Measurements from ENCODE around the gene MANF.

The MANF gene

DNA sequence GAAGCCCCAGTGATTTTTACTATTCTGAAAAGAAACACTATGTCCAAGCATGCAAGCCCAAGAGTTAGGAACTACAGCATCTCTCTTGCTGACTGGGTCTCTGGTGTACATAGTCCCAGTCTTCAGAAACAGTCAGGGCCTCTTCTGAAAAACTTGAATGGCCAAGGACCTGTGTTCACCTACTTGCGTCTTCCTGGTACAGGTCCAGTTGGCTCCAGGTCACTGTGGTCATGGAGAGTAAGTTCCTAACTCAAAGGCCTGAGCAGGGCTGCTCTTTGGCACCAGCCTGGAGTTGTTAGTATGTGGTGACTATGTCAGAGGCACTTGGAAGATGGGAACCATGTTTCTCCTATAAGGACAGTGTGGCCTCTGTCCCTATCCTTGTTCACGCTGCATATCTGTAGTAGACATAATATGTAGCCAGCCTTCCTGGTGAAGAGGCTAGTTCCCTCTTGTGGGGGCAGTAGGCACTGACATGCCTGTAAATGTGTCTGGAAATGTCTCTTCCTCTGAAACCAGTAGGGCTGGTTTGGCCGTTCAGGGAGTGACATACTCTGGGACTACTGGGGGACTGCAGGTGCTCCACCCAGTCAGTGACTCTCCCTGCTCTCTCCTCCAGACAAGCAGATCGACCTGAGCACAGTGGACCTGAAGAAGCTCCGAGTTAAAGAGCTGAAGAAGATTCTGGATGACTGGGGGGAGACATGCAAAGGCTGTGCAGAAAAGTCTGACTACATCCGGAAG lies 3.4 kb downstream of the MANF start:
- peaks cover 52% of the 10 kb centered on the region for H3K36me3 ChIP-seq (ENCODE audit: insufficient read depth, low read length)

DNA sequence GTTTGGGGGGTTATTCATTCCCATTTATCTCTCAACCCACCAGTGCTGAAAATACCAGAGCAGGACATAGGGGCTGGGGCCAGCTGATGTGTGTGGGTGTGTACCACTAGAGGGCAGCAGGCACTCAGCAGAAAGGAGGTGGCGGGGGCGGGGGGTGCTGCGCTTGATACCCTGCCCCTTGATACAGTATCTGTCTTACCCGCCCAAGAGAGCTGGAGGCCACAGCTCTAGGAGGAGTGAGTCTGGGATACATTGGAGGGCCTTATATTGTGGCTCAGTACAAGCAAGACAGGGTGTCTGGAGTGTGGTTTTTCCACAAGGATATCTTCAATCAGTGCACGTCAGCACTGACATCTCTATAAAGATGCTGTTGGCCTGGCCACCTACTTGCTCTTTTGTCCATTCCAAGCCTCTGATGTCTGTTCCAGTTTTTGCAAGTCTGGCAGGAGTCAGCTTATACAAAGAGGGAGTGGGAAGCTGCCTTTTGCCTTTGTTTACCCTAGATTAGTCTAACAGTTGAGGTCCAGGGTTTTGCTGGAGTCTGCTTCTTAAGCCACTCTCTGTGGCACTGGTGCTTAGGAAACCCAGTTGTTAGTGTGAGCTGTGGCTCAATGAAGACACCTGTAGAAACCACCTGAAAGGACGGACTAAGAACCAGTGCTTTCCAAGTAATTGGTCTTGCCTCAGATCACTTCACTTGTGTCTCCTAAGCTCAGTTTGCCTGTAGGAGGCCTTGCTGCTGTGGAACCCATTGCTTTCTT lies 4.5 kb downstream of the MANF start:
- peaks cover 63% of the 10 kb centered on the region for H3K36me3 ChIP-seq (ENCODE audit: insufficient read depth, low read length)
- H3K4me3 ChIP-seq (ENCODE audit: low read length) = no peak overlapping the region
- peaks cover 20% of the 10 kb centered on the region for H3K9me3 ChIP-seq (ENCODE audit: low read length)
- H3K27me3 ChIP-seq (ENCODE audit: insufficient read depth, low read length) = no peaks in the 10 kb centered on the region
- H3K4me1 ChIP-seq (ENCODE audit: insufficient read depth, low read length) = peaks cover 45% of the 10 kb centered on the region
- no peak overlapping the region for H2AFZ ChIP-seq (ENCODE audit: low read depth, low read length)

More for the DNA sequence above, 3.4 kb downstream of the MANF start:
- H3K27me3 ChIP-seq (ENCODE audit: insufficient read depth, low read length) = no peaks in the 10 kb centered on the region
- H3K4me3 ChIP-seq (ENCODE audit: low read length) = no peak overlapping the region
- peaks cover 13% of the 10 kb centered on the region for H3K9me3 ChIP-seq (ENCODE audit: low read length)
- no peak overlapping the region for H2AFZ ChIP-seq (ENCODE audit: low read depth, low read length)
- peaks cover 47% of the 10 kb centered on the region for H3K4me1 ChIP-seq (ENCODE audit: insufficient read depth, low read length)

DNA sequence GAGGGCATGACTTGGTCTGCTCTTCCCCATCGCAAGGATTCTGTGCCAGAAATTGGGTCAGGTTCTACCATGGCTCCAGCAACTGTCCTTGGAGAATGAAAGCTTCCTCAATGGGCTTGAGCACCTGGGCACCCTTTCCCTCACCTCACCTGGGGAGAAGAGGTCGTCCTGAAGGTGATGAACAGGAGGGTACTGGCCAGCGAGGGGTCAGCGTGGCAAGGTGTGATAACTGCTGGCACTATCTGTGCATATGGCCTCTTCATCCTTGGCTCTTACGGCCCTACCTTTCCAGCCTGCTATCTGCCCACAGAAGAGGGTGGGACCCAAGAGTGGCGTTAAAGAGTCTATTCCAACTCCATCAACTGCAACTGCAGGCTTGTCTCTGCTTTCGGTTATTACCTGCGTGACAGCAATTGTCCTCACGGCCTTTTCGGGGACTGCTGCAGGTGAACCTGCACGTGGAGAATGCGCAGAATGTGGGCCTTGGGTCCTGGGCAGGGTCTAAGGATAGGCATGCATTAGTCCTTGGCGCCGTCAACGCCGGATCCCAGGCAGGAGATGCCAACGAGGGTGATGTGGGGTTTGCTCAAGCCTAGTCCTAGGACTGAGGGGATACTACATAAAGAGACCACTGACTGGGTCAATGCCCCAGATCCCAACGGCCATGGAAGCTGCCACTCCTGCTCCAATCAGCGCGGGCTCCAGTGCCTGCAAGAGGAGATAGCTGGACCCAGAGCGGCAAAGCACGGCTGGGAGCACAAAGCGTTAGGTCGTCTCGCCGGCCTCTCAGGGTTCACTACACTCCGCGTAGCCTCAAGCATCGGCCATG lies 5.4 kb downstream of the MANF start:
- H3K36me3 ChIP-seq (ENCODE audit: insufficient read depth, low read length) = peaks cover 72% of the 10 kb centered on the region
- no peak overlapping the region for H2AFZ ChIP-seq (ENCODE audit: low read depth, low read length)
- H3K4me1 ChIP-seq (ENCODE audit: insufficient read depth, low read length) = peaks cover 46% of the 10 kb centered on the region
- peak overlapping the region; percentile 42 for H3K4me3 ChIP-seq (ENCODE audit: low read length)
- no peaks in the 10 kb centered on the region for H3K27me3 ChIP-seq (ENCODE audit: insufficient read depth, low read length)
- peaks cover 20% of the 10 kb centered on the region for H3K9me3 ChIP-seq (ENCODE audit: low read length)

DNA sequence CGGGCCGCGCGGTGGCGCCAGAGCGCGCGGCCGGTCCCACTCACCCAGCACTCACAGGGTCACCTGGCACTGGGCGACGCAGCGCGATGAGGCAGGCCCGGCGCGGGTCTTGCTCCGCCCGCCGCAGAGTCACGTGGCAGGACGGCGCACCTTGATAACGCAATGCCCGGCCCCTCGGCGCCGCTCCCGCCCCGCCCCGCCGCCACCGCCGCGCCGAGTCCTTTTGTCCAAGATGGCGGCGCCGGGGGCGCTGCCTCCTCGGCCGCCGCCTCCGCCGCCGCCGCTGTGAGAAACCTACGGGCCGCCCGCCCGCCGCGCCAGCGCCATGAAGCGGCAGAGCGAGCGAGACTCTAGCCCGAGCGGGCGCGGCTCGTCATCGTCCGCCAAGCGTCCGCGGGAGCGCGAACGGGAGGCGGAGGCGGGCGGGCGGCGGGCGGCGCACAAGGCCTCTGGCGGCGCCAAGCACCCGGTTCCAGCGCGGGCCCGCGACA lies 6.0 kb downstream of the MANF start, which contains the start of gene RBM15B:
RBM15B (plus strand) TSS at position 211 of the 491 bp plus-strand sequence; CDS start at position 326, 115 bp downstream.
- peaks cover 40% of the 10 kb centered on the region for H3K4me1 ChIP-seq (ENCODE audit: insufficient read depth, low read length)
- no peak within 1 kb of the TSS for H2AFZ ChIP-seq (ENCODE audit: low read depth, low read length)
- H3K4me3 ChIP-seq (ENCODE audit: low read length) = peak within 1 kb of the TSS; percentile 58
- peaks cover 77% of the 10 kb centered on the region for H3K36me3 ChIP-seq (ENCODE audit: insufficient read depth, low read length)
- peaks cover 20% of the 10 kb centered on the region for H3K9me3 ChIP-seq (ENCODE audit: low read length)
- no peaks in the 10 kb centered on the region for H3K27me3 ChIP-seq (ENCODE audit: insufficient read depth, low read length)

DNA sequence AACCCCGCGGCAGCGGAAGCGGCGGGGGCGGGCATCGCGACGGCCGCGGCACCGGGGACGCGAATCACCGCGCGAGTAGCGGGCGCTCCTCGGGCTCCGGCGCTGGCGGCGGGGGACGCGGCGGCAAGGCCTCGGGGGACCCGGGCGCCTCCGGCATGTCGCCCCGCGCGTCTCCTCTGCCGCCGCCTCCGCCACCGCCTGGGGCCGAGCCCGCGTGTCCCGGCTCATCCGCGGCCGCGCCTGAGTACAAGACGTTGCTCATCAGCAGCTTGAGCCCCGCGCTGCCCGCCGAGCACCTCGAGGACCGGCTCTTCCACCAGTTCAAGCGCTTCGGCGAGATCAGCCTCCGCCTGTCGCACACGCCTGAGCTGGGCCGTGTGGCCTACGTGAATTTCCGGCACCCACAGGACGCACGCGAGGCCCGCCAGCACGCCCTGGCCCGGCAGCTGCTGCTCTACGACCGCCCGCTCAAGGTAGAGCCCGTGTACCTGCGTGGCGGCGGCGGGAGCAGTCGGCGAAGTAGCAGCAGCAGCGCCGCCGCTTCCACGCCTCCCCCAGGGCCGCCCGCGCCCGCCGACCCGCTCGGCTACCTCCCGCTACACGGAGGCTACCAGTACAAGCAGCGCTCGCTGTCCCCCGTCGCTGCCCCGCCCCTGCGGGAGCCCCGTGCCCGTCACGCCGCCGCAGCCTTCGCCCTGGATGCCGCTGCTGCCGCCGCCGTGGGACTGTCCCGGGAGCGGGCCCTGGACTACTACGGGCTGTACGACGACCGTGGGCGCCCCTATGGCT lies 6.7 kb downstream of the MANF start:
- peaks cover 76% of the 10 kb centered on the region for H3K36me3 ChIP-seq (ENCODE audit: insufficient read depth, low read length)
- no peak overlapping the region for H2AFZ ChIP-seq (ENCODE audit: low read depth, low read length)
- peaks cover 20% of the 10 kb centered on the region for H3K9me3 ChIP-seq (ENCODE audit: low read length)
- H3K27me3 ChIP-seq (ENCODE audit: insufficient read depth, low read length) = no peaks in the 10 kb centered on the region
- H3K4me3 ChIP-seq (ENCODE audit: low read length) = peak overlapping the region; percentile 58
- H3K4me1 ChIP-seq (ENCODE audit: insufficient read depth, low read length) = peaks cover 35% of the 10 kb centered on the region

DNA sequence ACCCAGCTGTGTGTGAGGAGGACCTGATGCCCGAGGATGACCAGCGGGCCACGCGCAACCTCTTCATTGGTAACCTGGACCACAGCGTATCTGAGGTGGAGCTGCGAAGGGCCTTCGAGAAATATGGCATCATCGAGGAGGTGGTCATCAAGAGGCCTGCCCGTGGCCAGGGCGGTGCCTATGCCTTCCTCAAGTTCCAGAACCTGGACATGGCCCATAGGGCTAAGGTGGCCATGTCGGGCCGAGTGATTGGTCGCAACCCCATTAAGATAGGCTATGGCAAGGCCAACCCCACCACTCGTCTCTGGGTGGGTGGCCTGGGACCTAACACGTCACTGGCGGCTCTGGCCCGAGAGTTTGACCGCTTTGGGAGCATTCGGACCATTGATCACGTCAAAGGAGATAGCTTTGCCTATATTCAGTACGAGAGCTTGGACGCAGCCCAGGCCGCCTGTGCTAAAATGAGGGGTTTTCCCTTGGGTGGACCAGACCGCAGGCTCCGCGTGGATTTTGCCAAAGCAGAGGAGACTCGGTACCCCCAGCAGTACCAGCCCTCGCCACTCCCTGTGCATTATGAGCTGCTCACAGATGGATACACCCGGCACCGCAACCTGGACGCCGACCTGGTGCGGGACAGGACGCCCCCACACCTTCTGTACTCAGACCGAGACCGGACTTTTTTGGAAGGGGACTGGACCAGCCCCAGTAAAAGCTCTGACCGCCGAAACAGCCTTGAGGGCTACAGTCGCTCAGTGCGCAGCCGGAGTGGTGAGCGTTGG lies 7.5 kb downstream of the MANF start:
- no peak overlapping the region for H2AFZ ChIP-seq (ENCODE audit: low read depth, low read length)
- H3K36me3 ChIP-seq (ENCODE audit: insufficient read depth, low read length) = peaks cover 78% of the 10 kb centered on the region
- H3K4me3 ChIP-seq (ENCODE audit: low read length) = peak overlapping the region; percentile 58
- peaks cover 20% of the 10 kb centered on the region for H3K9me3 ChIP-seq (ENCODE audit: low read length)
- H3K4me1 ChIP-seq (ENCODE audit: insufficient read depth, low read length) = peaks cover 39% of the 10 kb centered on the region
- H3K27me3 ChIP-seq (ENCODE audit: insufficient read depth, low read length) = no peaks in the 10 kb centered on the region

DNA sequence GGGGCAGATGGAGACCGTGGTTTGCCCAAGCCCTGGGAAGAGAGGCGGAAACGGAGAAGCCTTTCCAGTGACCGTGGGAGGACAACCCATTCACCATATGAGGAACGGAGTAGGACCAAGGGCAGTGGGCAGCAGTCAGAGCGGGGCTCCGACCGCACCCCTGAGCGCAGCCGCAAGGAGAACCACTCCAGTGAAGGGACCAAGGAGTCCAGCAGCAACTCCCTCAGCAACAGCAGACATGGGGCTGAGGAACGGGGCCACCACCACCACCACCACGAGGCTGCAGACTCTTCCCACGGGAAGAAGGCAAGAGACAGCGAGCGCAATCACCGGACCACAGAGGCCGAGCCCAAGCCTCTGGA lies 8.0 kb downstream of the MANF start:
- no peak overlapping the region for H3K4me3 ChIP-seq (ENCODE audit: low read length)
- peaks cover 20% of the 10 kb centered on the region for H3K9me3 ChIP-seq (ENCODE audit: low read length)
- H3K4me1 ChIP-seq (ENCODE audit: insufficient read depth, low read length) = peaks cover 37% of the 10 kb centered on the region
- H2AFZ ChIP-seq (ENCODE audit: low read depth, low read length) = no peak overlapping the region
- H3K27me3 ChIP-seq (ENCODE audit: insufficient read depth, low read length) = no peaks in the 10 kb centered on the region
- peaks cover 74% of the 10 kb centered on the region for H3K36me3 ChIP-seq (ENCODE audit: insufficient read depth, low read length)

DNA sequence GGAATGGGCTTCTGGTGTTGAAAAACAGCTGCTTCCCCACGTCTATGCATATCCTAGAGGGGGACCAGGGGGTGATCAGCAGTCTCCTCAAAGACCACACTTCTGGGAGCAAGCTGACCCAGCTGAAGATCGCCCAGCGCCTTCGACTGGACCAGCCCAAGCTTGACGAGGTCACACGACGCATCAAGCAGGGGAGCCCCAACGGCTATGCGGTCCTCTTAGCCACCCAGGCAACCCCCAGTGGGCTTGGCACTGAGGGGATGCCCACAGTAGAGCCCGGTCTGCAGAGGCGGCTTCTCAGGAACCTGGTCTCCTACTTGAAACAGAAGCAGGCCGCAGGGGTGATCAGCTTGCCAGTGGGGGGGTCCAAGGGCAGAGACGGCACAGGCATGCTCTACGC lies 8.5 kb downstream of the MANF start:
- peaks cover 70% of the 10 kb centered on the region for H3K36me3 ChIP-seq (ENCODE audit: insufficient read depth, low read length)
- H3K4me1 ChIP-seq (ENCODE audit: insufficient read depth, low read length) = peaks cover 37% of the 10 kb centered on the region
- no peak overlapping the region for H3K4me3 ChIP-seq (ENCODE audit: low read length)
- peaks cover 20% of the 10 kb centered on the region for H3K9me3 ChIP-seq (ENCODE audit: low read length)
- no peak overlapping the region for H2AFZ ChIP-seq (ENCODE audit: low read depth, low read length)
- H3K27me3 ChIP-seq (ENCODE audit: insufficient read depth, low read length) = no peaks in the 10 kb centered on the region

DNA sequence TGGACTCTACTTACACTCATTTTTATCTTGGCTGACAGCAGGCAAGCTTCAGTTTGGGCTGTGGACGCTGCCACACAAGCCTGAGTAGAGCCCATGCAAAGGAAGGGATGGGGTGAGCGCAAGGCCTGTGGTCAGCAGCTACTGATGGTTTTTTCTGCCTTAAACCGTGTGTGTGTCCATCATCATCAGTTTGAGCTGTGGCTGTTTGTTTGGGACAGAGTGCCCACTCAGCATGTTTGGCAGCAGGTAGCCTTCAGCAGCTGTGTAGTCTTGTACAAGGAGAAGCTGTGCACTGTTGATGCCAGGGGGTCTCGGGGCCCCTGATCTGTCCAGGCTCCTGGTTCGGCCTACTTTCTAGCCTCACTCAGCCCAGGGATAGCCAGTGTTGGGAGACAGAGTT lies 9.4 kb downstream of the MANF start:
- H3K27me3 ChIP-seq (ENCODE audit: insufficient read depth, low read length) = no peaks in the 10 kb centered on the region
- peaks cover 40% of the 10 kb centered on the region for H3K4me1 ChIP-seq (ENCODE audit: insufficient read depth, low read length)
- no peak overlapping the region for H3K4me3 ChIP-seq (ENCODE audit: low read length)
- peaks cover 60% of the 10 kb centered on the region for H3K36me3 ChIP-seq (ENCODE audit: insufficient read depth, low read length)
- H3K9me3 ChIP-seq (ENCODE audit: low read length) = peaks cover 20% of the 10 kb centered on the region
- H2AFZ ChIP-seq (ENCODE audit: low read depth, low read length) = no peak overlapping the region

DNA sequence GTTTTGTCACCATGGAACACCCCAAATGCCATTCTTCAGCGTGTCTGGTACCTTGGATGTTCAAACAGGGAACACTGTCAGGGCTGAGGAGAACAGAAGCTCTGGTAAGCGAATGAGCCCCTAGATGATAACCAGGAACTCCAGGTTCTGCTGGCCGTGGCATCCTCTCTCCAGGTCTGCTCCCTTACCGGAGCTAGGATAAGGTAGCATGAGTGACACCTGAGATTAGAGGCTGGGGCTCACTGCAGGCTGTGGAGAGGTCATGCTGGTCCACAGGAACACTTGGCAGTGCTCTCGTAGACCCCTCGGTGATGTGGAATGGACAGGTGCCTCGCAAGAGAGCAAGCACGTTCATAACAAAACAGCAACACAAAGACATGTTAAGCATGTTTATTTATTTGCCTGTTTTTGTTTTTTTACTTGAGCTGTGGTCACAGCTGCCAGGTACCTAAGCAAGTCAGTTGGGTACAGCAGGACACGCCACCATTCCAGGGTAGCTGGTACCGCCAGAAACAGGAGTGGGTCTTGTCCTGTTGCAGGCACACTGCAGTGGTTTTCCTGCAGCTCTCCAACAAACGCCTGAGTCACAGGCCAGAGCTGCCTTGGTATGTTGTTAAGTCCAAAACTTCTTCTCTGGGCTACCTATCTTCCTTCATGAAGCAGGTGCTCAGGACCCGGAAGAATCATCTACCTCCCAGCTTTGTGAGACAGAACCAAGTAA lies 10.6 kb downstream of the MANF start:
- Histone ChIP-seq H2AFZ (ENCODE audit: low read depth, low read length) (no peak overlapping the region), H3K4me3 (ENCODE audit: low read length) (no peak overlapping the region), H3K4me1 (ENCODE audit: insufficient read depth, low read length) (peaks cover 35% of the 10 kb centered on the region), H3K36me3 (ENCODE audit: insufficient read depth, low read length) (peaks cover 57% of the 10 kb centered on the region), H3K27me3 (ENCODE audit: insufficient read depth, low read length) (no peaks in the 10 kb centered on the region), H3K9me3 (ENCODE audit: low read length) (peaks cover 20% of the 10 kb centered on the region)

DNA sequence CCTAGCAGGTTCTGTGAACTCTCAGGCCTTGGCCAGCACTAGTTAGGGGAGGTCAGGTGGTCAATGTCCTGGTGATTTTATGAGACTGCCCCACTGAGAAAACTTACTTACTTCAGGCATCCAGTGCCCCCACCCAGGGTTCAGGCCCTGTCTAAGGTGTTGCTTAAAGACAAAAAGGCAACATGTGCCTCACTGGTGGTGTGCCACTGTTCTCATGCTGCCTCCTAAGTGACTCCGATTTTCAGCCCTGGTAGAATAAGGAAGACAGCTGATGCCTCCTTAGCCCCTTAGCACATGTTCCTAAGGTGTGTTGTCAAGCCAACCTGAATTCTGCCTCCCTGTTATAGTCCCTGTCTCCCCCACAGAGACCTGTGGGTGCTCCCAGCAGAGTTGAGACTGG lies 11.3 kb downstream of the MANF start:
- no peak overlapping the region for H3K4me3 ChIP-seq (ENCODE audit: low read length)
- H3K27me3 ChIP-seq (ENCODE audit: insufficient read depth, low read length) = no peaks in the 10 kb centered on the region
- H3K9me3 ChIP-seq (ENCODE audit: low read length) = peaks cover 20% of the 10 kb centered on the region
- no peak overlapping the region for H2AFZ ChIP-seq (ENCODE audit: low read depth, low read length)
- H3K4me1 ChIP-seq (ENCODE audit: insufficient read depth, low read length) = peaks cover 34% of the 10 kb centered on the region
- H3K36me3 ChIP-seq (ENCODE audit: insufficient read depth, low read length) = peaks cover 61% of the 10 kb centered on the region
